LNCAP (cell line): ENCODE data around the gene MYO18B.

Experiments used
- CTCF ChIP-seq: fragments of 450-650 bp; IDR thresholded peaks from 2 replicates; pipeline ENCODE4 v1.5.1; 2017; ENCODE audit warnings: mild to moderate bottlenecking

Gene MYO18B

GRCh38 chr22:25942115-25942855, 200.3 kb downstream of the MYO18B start:
- TF ChIP-seq CTCF, result no peak

- no peak for TF ChIP-seq CTCF
Observed at GRCh38 chr22:25942856-25943411, 200.9 kb downstream of the MYO18B start.

GRCh38 chr22:25950111-25950510, 208.1 kb downstream of the MYO18B start:
- no peak for TF ChIP-seq CTCF

- no peak for TF ChIP-seq CTCF
Observed at GRCh38 chr22:25953276-25953675, 211.3 kb downstream of the MYO18B start.

- TF ChIP-seq CTCF, result no peak
Observed at GRCh38 chr22:25953919-25954318, 211.9 kb downstream of the MYO18B start.

- no peak for TF ChIP-seq CTCF
Observed at GRCh38 chr22:25955323-25955722, 213.3 kb downstream of the MYO18B start.

- no peak for TF ChIP-seq CTCF
Observed at GRCh38 chr22:25956801-25957200, 214.8 kb downstream of the MYO18B start.
